Endodermal cell (in vitro differentiated cells): ENCODE data around the gene C14orf93. TPM values are rescaled to one million over a fixed set of nuclear protein-coding genes. Genes with fewer than 3 reads are reported as not detected.

Source experiments
- DNase-seq: peaks from one replicate; pipeline ENCODE4 v3.0.0-alpha.2; 2017
- H3K27ac ChIP-seq: 2 replicates; pipeline ENCODE4 v1.5.1; 2013; ENCODE audit warnings: mild to moderate bottlenecking, low read depth, low read length, moderate library complexity
- H3K27me3 ChIP-seq: 2 replicates; pipeline ENCODE4 v1.6.1; 2013; ENCODE audit warnings: mild to moderate bottlenecking, low read length, moderate library complexity; ENCODE audit not compliant: insufficient read depth, control insufficient read depth, poor library complexity, severe bottlenecking
- H3K36me3 ChIP-seq: 2 replicates; pipeline ENCODE4 v1.7.0; 2013; ENCODE audit warnings: mild to moderate bottlenecking, low read length, moderate library complexity; ENCODE audit not compliant: control insufficient read depth, insufficient read depth
- H3K4me1 ChIP-seq: one replicate; pipeline ENCODE4 v1.7.0; 2013; ENCODE audit warnings: low read length; ENCODE audit not compliant: control insufficient read depth, insufficient read depth
- H3K4me3 ChIP-seq: 2 replicates; pipeline ENCODE4 v1.5.1; 2013; ENCODE audit warnings: mild to moderate bottlenecking, low read length, moderate library complexity
- H3K9ac ChIP-seq: 2 replicates; pipeline ENCODE4 v1.6.1; 2013; ENCODE audit warnings: mild to moderate bottlenecking, low read length, moderate library complexity; ENCODE audit not compliant: poor library complexity, severe bottlenecking; ENCODE audit errors: extremely low read depth
- H3K9me3 ChIP-seq: 2 replicates; pipeline ENCODE4 v1.6.1; 2013; ENCODE audit warnings: mild to moderate bottlenecking, low read length, moderate library complexity; ENCODE audit not compliant: control insufficient read depth
- H3K27ac Mint-ChIP-seq: 2 replicates; pipeline ENCODE4 v1.8.0; 2020; ENCODE audit warnings: mixed read lengths
- H3K27me3 Mint-ChIP-seq: 2 replicates; pipeline ENCODE4 v1.8.0; 2021; ENCODE audit warnings: mild to moderate bottlenecking, mixed read lengths; ENCODE audit not compliant: insufficient read depth
- H3K36me3 Mint-ChIP-seq: 2 replicates; pipeline ENCODE4 v1.8.0; 2020; ENCODE audit warnings: low read depth, mixed read lengths
- H3K4me1 Mint-ChIP-seq: 2 replicates; pipeline ENCODE4 v1.8.0; 2020; ENCODE audit warnings: mixed read lengths
- H3K4me3 Mint-ChIP-seq: 2 replicates; pipeline ENCODE4 v1.8.0; 2020; ENCODE audit warnings: mild to moderate bottlenecking, moderate library complexity, mixed read lengths
- H3K9me3 Mint-ChIP-seq: 2 replicates; pipeline ENCODE4 v1.8.0; 2020; ENCODE audit warnings: mild to moderate bottlenecking, mixed read lengths
- CTCF ChIP-seq: fragments of 200-600 bp; sonication (generic); conservative IDR thresholded peaks from 2 replicates; pipeline ENCODE4 v1.5.0; 2021; ENCODE audit warnings: antibody characterized with exemption, mild to moderate bottlenecking
- WGBS, 2 experiments: methylation state at CpG; one replicate each; pipeline versions ENCODE4 v1.1.5 to v1.1.7; 2013; ENCODE audit warnings: missing lambda C conversion rate in 2 of 2, mixed read lengths in 1 of 2; ENCODE audit not compliant: insufficient coverage in 1 of 2, insufficient read length in 1 of 2; 5-methylcytosine and 5-hydroxymethylcytosine counted together
- total RNA-seq, 2 donors: library from RNA; stranded (reverse); fragmentation: NEBNext Ultra II Directional in 1 of 2; extraction: Animal tissue kit (Norgen Biotek cat#: 25700) in 1 of 2; gene quantifications; 2 replicates in 1 of 2; 3 replicates in 1 of 2; pipeline ENCODE4 v1.2.1, GENCODE V29; 2021

Gene C14orf93
- total RNA-seq, 2 donors from 2014 or later = 7.0 to 9.4 TPM

GRCh38 chr14:22984959-22985658 lies 24.8 kb downstream of the C14orf93 start:
- H3K9me3 ChIP-seq = no peaks in the 10 kb centered on the region
- H3K27me3 ChIP-seq = no peaks in the 10 kb centered on the region
- Mint-ChIP-seq H3K27me3 (peaks cover 7% of the 10 kb centered on the region), H3K9me3 (no peaks in the 10 kb centered on the region), H3K27ac (no peak overlapping the region), H3K4me1 (peaks cover 18% of the 10 kb centered on the region), H3K36me3 (peaks cover 3% of the 10 kb centered on the region), H3K4me3 (no peak overlapping the region)
- H3K9ac ChIP-seq = no peak overlapping the region
- no peak overlapping the region for H3K4me3 ChIP-seq
- no peak overlapping the region for H3K27ac ChIP-seq
- TF ChIP-seq CTCF = no peak
- peaks cover 5% of the 10 kb centered on the region for H3K4me1 ChIP-seq
- H3K36me3 ChIP-seq = no peaks in the 10 kb centered on the region
- WGBS, 2 experiments = 85 to 95% methylated on average over 5 to 6 of the region's 6 CpGs
- no peak for DNase-seq

- H3K4me3 Mint-ChIP-seq = no peak within 1 kb of the TSS
- Histone ChIP-seq H3K27ac (peak within 1 kb of the TSS; percentile 91), H3K9me3 (no peaks in the 10 kb centered on the region), H3K9ac (peak within 1 kb of the TSS; percentile 91), H3K27me3 (no peaks in the 10 kb centered on the region), H3K36me3 (peaks cover 12% of the 10 kb centered on the region), H3K4me3 (peak within 1 kb of the TSS; percentile 88), H3K4me1 (peaks cover 13% of the 10 kb centered on the region)
- H3K4me1 Mint-ChIP-seq = peaks cover 26% of the 10 kb centered on the region
- peak; percentile 95 for DNase-seq
- no peaks in the 10 kb centered on the region for H3K9me3 Mint-ChIP-seq
- WGBS, 2 experiments = 2% methylated on average over 38 to 48 of the region's 48 CpGs
- no peak within 1 kb of the TSS for H3K27ac Mint-ChIP-seq
- TF ChIP-seq CTCF = no peak
- peaks cover 18% of the 10 kb centered on the region for H3K27me3 Mint-ChIP-seq
- peaks cover 11% of the 10 kb centered on the region for H3K36me3 Mint-ChIP-seq
Measured at GRCh38 chr14:22982477-22983245, 27.3 kb downstream of the C14orf93 start, which contains the start of gene AJUBA. Gene AJUBA (minus strand): TSS chr14:22982551. CDS start chr14:22982266, 285 bp downstream.

DNA sequence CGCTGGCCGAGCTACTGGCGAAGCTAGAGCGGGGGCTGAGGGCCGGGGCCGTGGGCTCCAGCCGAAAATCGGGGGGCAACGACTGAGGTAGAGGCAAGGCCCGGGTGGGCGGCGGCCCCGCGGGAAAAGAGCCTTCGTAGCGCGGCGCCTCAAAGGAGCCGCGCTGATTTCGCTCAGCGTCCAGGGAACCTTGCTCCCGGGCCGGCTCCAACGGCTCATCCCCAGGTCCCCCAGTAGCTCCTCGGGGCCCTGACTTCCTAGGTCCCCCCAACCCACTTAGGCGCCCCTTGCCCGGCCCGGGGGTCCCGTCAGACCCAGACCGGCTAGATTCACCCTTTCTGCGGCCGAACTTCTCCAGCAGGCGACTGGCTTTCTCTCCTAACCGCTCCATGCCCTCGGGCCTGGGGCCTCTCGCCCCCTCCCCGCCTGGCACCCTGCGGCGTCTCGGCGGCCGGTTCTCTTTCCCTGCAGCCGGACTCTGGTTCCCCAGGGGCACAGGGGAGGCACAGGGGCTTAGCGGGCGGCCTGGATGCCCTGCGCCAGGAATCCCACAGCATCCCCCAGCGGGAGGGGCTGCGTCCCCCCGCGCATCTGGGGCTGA lies 28.0 kb downstream of the C14orf93 start:
- no peaks in the 10 kb centered on the region for H3K9me3 ChIP-seq
- H3K4me1 ChIP-seq = peaks cover 18% of the 10 kb centered on the region
- H3K36me3 ChIP-seq = peaks cover 12% of the 10 kb centered on the region
- 0% methylated on average over 32 to 51 of the region's 51 CpGs for WGBS, 2 experiments
- H3K36me3 Mint-ChIP-seq = peaks cover 11% of the 10 kb centered on the region
- peak; percentile 81 for DNase-seq
- H3K4me3 ChIP-seq = peak overlapping the region; percentile 88
- H3K27me3 ChIP-seq = no peaks in the 10 kb centered on the region
- peaks cover 18% of the 10 kb centered on the region for H3K27me3 Mint-ChIP-seq
- no peak overlapping the region for H3K27ac Mint-ChIP-seq
- H3K4me3 Mint-ChIP-seq = no peak overlapping the region
- peak overlapping the region; percentile 91 for H3K9ac ChIP-seq
- TF ChIP-seq CTCF = no peak
- H3K27ac ChIP-seq = peak overlapping the region; percentile 91
- peaks cover 33% of the 10 kb centered on the region for H3K4me1 Mint-ChIP-seq
- H3K9me3 Mint-ChIP-seq = no peaks in the 10 kb centered on the region
